KOPT-K1 (cell line): ENCODE measurements around the gene PLEKHM2.

Experiments
- H3K27ac ChIP-seq: fragments of 200-600 bp; sonication (generic); 2 replicates; pipeline ENCODE4 v1.5.1; 2016; ENCODE audit warnings: antibody characterized with exemption, mild to moderate bottlenecking, low read depth, low read length; ENCODE audit not compliant: poor library complexity, severe bottlenecking
- H3K36me3 ChIP-seq: fragments of 200-600 bp; sonication (generic); 2 replicates; pipeline ENCODE4 v1.5.1; 2017; ENCODE audit warnings: antibody characterized with exemption, mild to moderate bottlenecking, low read length, moderate library complexity; ENCODE audit not compliant: insufficient read depth
- H3K9me3 ChIP-seq: fragments of 200-600 bp; sonication (generic); 2 replicates; pipeline ENCODE4 v1.5.1; 2017; ENCODE audit warnings: antibody characterized with exemption, low read length, mild to moderate bottlenecking; ENCODE audit not compliant: insufficient read depth, poor library complexity, severe bottlenecking

The PLEKHM2 gene

GRCh38 chr1:15758953-15759661, 75.0 kb downstream of the PLEKHM2 start:
- Histone ChIP-seq H3K27ac (no peak overlapping the region), H3K9me3 (no peaks in the 10 kb centered on the region), H3K36me3 (no peaks in the 10 kb centered on the region)

DNA sequence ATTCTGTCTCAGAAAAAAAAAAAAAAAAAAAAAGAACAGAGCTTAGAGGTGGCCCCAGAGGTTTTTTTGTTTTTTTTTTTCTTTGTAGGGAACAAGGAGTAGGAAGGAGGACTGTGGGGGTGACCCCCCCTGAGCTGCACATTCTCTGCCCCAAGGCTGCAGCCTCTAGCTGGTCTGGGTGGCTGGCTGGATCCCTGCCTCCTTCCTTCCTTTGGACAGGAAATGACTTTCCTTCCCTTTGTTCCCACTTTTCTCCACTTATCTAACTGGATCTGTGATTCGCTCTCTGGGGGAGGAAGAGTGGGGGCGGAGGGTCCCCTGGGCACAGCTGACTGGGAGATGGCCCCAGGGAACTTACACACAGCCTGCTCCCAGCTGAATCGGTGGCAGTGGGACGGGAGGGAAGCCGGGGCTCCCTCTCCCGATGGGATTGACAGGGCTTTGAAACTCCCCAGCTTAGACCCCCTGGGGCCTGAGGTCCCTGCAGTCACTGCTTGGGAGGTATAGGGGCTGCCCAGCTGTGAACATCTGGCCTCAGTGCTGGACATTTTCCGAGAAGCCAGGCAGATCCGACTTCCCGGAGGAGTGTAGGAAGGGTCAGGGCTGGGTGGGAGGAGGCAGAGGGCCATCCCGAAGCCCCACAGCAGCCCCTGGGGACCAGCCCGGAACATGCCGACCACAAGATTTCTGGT, 76.5 kb downstream of the PLEKHM2 start:
- Histone ChIP-seq H3K9me3 (no peaks in the 10 kb centered on the region), H3K27ac (no peak overlapping the region), H3K36me3 (no peaks in the 10 kb centered on the region)

DNA sequence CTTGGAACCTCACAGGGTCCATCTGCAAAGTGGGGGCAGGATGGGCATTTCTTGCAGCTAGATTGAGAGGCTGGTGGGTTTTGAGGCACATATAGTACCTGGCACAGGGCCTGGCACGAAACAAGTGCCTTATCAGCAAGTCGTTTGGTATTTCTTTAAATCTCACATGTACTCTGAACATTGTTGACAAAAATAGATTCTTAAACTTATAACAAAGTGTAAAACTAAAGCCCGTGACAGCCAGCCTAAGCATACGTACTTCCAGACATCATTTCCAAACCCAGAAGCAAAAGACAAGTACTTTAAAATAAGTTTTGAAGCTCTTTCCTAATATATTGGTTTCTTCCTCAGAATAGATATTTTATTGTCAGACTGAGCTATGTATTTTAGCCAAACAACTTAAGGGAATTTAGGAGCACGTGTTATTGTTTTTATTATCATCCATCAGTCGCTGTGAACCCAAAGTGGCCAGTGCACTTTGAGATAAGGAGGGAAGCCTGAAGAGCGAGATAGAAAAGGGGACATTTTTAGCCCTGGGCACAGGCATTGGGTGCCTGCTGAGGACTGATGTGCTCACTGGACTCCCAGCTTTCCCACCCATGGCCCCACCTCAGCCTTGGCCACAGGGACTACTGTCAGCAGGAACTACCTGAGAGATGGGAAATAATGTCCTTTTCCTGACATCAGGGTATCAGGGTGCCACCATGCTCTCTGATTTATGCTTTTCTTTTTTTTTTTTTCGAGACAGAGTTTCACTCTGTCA, 77.4 kb downstream of the PLEKHM2 start:
- Histone ChIP-seq H3K27ac (no peak overlapping the region), H3K36me3 (no peaks in the 10 kb centered on the region), H3K9me3 (no peaks in the 10 kb centered on the region)

DNA sequence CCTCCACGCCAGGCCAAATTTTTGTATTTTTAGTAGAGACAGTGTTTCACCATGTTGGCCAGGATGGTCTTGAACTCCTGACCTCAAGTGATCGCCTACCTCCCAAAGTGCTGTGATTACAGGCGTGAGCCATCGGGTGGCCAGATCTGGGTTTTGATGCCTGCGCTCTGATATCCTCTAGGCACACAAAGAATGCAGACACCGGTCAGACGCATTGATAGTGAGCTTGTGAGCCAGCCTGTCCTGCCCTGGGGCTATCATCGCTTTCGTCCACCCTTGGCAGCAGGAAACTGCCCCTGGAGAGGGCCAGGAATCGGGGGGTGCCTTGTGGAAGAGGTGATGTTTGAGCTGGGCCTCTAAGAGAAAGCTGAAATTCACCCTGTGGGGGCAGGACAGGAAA, 78.4 kb downstream of the PLEKHM2 start:
- H3K9me3 ChIP-seq, result no peaks in the 10 kb centered on the region
- no peak overlapping the region for H3K27ac ChIP-seq
- no peaks in the 10 kb centered on the region for H3K36me3 ChIP-seq

- H3K9me3 ChIP-seq, result no peaks in the 10 kb centered on the region
- no peaks in the 10 kb centered on the region for H3K36me3 ChIP-seq
- H3K27ac ChIP-seq, result no peak overlapping the region
Observed at GRCh38 chr1:15764269-15764764, 80.2 kb downstream of the PLEKHM2 start.

- Histone ChIP-seq H3K36me3 (no peaks in the 10 kb centered on the region), H3K27ac (no peak overlapping the region)
Observed at GRCh38 chr1:15764890-15765289, 80.8 kb downstream of the PLEKHM2 start.

DNA sequence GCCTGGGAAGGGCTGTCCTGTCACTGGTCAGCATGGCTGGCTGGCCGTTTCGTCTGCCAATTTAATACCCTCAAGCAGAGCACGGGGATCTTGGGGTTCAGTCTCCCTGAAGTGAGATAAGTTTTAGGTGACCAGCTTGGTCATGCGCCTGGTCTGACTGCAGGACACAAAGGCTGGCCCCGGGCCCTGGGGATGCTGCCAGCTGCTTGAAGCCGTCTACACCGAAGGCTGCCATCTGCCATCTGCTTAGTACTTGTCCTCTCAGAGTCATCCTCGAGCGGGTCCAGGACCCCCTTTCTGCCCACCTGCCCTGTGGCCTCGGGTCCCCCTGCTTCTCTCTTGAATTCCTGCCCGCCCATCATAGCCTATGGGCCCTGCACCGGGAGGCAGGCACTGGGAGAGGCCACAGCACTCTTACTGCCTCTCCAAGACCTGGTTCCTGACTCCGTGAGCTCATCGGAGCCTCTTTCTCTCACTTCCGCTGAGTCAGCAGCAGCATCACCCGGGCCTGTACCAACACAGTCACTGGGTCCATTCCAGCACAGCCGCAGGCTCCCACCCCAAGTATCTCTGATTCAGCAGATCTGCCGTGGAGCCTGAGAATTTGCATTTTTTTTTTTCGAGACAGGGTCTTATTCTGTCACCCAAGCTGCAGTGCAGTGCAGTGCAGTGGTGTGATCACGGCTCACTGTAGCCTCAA, 81.5 kb downstream of the PLEKHM2 start:
- no peaks in the 10 kb centered on the region for H3K36me3 ChIP-seq

More at GRCh38 chr1:15764890-15765289, 80.8 kb downstream of the PLEKHM2 start:
- H3K9me3 ChIP-seq, result no peaks in the 10 kb centered on the region

DNA sequence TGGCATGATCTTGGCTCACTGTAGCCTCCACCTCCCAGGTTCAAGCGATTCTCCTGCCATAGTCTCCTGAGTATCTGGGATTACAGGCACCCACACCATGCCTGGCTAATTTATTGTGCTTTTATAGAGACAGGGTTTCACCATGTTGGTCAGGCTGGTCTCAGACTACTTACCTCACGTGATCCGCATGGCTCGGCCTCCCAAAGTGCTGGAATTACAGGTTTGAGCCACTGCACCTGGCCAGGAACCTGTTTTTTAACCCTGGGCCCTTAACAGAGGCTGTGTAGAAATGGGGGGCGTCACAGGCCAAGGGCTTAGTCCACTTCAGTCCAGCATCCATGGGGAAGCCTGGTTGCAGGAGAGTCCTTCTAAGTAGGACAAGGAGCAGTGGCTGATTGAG, 83.8 kb downstream of the PLEKHM2 start:
- H3K9me3 ChIP-seq, result no peaks in the 10 kb centered on the region
- H3K36me3 ChIP-seq, result no peaks in the 10 kb centered on the region
- H3K27ac ChIP-seq, result no peak overlapping the region

More for the DNA sequence above, 81.5 kb downstream of the PLEKHM2 start:
- Histone ChIP-seq H3K27ac (no peak overlapping the region), H3K9me3 (no peaks in the 10 kb centered on the region)

DNA sequence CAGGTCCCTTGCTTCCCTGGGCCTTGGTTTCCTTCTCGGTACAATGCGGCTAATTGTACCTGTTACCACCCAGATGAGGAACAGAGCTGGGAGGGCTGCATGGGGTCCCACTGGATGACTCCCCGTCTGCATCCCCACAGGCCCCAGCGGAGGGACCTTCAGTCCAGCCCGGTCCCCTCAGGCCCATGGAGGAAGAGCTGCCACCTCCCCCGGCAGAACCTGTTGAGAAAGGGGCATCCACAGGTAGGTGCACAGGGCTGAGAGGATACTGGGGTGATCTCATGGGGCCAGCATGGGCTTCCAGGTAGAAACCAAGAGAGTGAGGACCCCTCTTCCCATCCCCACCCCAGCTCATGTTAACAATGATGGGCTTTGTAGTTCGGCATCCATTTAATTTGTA, 84.3 kb downstream of the PLEKHM2 start:
- Histone ChIP-seq H3K36me3 (no peaks in the 10 kb centered on the region), H3K27ac (no peak overlapping the region), H3K9me3 (no peaks in the 10 kb centered on the region)

GRCh38 chr1:15770313-15770962, 86.3 kb downstream of the PLEKHM2 start:
- no peaks in the 10 kb centered on the region for H3K36me3 ChIP-seq
- H3K9me3 ChIP-seq, result no peaks in the 10 kb centered on the region
- H3K27ac ChIP-seq, result no peak overlapping the region

DNA sequence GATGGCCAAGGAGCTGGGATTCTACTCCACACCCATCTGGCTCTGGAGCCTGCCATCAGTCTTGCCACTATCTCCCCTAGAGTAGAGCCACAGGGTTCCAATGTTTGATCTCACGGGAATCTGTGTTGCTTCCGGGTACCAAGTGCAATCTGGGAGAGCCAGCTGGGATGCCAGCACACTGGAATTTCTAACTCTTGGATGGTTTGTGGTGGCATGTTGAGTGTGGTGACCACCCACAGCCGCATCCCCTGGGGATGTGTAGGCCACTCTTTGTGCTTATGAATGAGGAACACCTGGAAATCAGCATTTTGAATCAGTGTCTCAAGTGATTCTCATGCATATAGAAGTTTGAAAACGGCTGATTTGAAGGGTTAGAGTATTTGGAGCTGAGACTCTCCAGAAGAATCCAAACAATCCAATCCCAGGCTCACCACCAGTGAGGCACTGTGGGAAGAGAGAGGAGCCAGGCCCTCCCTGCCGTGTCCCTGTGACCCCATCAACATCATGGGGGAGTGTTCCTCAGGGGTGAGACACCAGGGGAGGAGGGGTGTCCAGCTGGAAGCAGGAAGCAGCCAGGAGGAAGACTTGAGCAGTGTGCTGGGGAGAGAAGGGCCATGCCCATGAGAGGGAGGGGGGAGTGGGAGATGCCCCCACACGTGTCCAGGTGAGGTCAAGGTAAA, 87.9 kb downstream of the PLEKHM2 start:
- H3K36me3 ChIP-seq, result no peaks in the 10 kb centered on the region
- no peak overlapping the region for H3K27ac ChIP-seq
- H3K9me3 ChIP-seq, result no peaks in the 10 kb centered on the region

DNA sequence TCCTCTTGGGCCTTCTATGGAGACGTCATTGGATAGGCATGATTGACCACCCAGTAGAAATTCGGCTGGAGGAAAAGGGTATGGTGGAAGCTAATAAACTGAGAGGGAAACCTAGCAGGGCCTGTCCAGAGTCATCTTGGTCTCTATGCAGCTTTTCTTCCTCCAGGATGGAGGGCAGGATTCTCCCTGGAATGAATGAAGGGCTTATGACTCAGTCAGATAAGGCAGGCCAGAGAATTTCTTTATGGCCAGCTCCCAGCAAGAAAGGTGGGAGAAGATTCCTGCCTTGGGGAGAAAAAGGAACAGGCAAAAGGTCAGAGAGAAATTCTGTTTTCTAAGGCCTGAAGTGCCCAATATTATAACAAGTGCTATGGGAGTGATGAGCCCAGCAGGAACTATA, 91.6 kb downstream of the PLEKHM2 start:
- H3K36me3 ChIP-seq, result no peaks in the 10 kb centered on the region
- H3K27ac ChIP-seq, result no peak overlapping the region
- no peaks in the 10 kb centered on the region for H3K9me3 ChIP-seq

DNA sequence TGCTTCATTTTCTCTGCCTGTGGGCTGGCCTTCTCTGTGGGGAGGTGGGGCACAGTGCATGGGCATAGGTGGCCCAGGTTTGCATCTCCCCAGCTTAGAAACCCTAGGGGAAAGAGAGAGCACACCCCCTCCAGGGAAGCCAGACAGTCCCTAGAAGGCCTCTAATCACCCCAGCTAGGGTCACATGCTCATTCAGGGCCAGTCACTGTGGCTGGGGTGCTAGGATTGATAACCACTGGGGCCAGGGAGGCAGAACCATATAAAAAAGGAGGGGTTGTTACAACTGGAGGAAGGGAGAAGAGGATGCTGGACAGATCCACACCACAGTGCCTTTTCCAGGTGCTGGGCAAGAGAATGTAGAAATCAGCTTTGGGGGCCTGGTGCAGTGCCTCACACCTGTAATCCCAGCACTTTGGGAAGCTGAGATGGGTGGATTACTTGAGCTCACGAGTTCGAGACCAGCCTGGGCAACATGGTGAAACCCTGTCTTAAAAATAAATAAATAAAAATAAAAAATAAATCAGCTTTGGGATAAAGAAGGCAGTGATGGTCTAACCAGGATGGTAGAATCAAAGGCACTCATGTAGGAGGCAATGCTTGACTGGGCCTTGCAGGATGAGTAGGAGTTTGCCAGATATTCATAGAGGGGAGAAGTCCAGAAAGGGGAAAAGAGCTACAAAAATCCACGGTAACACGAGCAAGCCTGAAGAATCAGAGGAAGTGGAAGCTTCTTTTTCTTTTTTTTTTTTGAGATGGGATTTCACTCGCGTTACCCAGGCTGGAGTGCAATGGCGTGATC, 94.0 kb downstream of the PLEKHM2 start:
- Histone ChIP-seq H3K9me3 (no peaks in the 10 kb centered on the region), H3K27ac (no peak overlapping the region), H3K36me3 (no peaks in the 10 kb centered on the region)
